Measurements from ENCODE around the gene FCMR.
A peak's percentile ranks its signal among the peaks of the same experiment; 100 is the strongest.

FCMR gene

GRCh38 chr1:206954459-206955342 is 33.0 kb upstream of the FCMR start:
- no peak overlapping the region for H3K27ac Mint-ChIP-seq
- no peaks in the 10 kb centered on the region for H3K9me3 Mint-ChIP-seq
- no peak overlapping the region for H3K4me3 Mint-ChIP-seq
- H3K36me3 Mint-ChIP-seq = no peaks in the 10 kb centered on the region
- H3K27me3 Mint-ChIP-seq = no peaks in the 10 kb centered on the region
- H3K4me1 Mint-ChIP-seq = no peaks in the 10 kb centered on the region

GRCh38 chr1:206953626-206954025 is 31.9 kb upstream of the FCMR start:
- Mint-ChIP-seq H3K4me3 (no peak overlapping the region), H3K9me3 (no peaks in the 10 kb centered on the region), H3K36me3 (no peaks in the 10 kb centered on the region), H3K27me3 (no peaks in the 10 kb centered on the region), H3K27ac (no peak overlapping the region), H3K4me1 (no peaks in the 10 kb centered on the region)

GRCh38 chr1:206953126-206953525 is 31.4 kb upstream of the FCMR start:
- H3K27ac Mint-ChIP-seq = no peak overlapping the region
- H3K36me3 Mint-ChIP-seq = no peaks in the 10 kb centered on the region
- no peaks in the 10 kb centered on the region for H3K4me1 Mint-ChIP-seq
- no peaks in the 10 kb centered on the region for H3K27me3 Mint-ChIP-seq
- no peaks in the 10 kb centered on the region for H3K9me3 Mint-ChIP-seq
- no peak overlapping the region for H3K4me3 Mint-ChIP-seq

- Mint-ChIP-seq H3K4me3 (no peak overlapping the region), H3K9me3 (no peaks in the 10 kb centered on the region), H3K27ac (no peak overlapping the region), H3K36me3 (no peaks in the 10 kb centered on the region), H3K4me1 (no peaks in the 10 kb centered on the region), H3K27me3 (no peaks in the 10 kb centered on the region)
Measured at GRCh38 chr1:206952171-206952570, 30.4 kb upstream of the FCMR start.

- no peaks in the 10 kb centered on the region for H3K27me3 Mint-ChIP-seq
- H3K4me1 Mint-ChIP-seq = no peaks in the 10 kb centered on the region
- H3K36me3 Mint-ChIP-seq = no peaks in the 10 kb centered on the region
- H3K9me3 Mint-ChIP-seq = no peaks in the 10 kb centered on the region
- no peak overlapping the region for H3K4me3 Mint-ChIP-seq
- H3K27ac Mint-ChIP-seq = no peak overlapping the region
Measured at GRCh38 chr1:206951318-206952100, 29.8 kb upstream of the FCMR start.

GRCh38 chr1:206949641-206950040 is 27.9 kb upstream of the FCMR start:
- no peak overlapping the region for H3K27ac Mint-ChIP-seq
- no peaks in the 10 kb centered on the region for H3K27me3 Mint-ChIP-seq
- no peak overlapping the region for H3K4me3 Mint-ChIP-seq
- no peaks in the 10 kb centered on the region for H3K4me1 Mint-ChIP-seq
- H3K36me3 Mint-ChIP-seq = no peaks in the 10 kb centered on the region
- H3K9me3 Mint-ChIP-seq = no peaks in the 10 kb centered on the region

GRCh38 chr1:206949208-206949607 is 27.5 kb upstream of the FCMR start:
- Mint-ChIP-seq H3K27me3 (no peaks in the 10 kb centered on the region), H3K4me1 (no peaks in the 10 kb centered on the region), H3K27ac (no peak overlapping the region)

GRCh38 chr1:206947255-206947654 is 25.5 kb upstream of the FCMR start:
- Mint-ChIP-seq H3K27ac (no peak overlapping the region), H3K9me3 (no peaks in the 10 kb centered on the region), H3K4me3 (no peak overlapping the region), H3K4me1 (no peaks in the 10 kb centered on the region), H3K36me3 (no peaks in the 10 kb centered on the region), H3K27me3 (peaks cover 4% of the 10 kb centered on the region)

More at GRCh38 chr1:206949208-206949607, 27.5 kb upstream of the FCMR start:
- Mint-ChIP-seq H3K9me3 (no peaks in the 10 kb centered on the region), H3K36me3 (no peaks in the 10 kb centered on the region), H3K4me3 (no peak overlapping the region)

GRCh38 chr1:206946261-206946660 is 24.5 kb upstream of the FCMR start, which contains the start of gene PIGR:
TSS of gene PIGR (minus strand) at chr1:206946466. CDS start at chr1:206940531, 5,935 bp downstream.
- Mint-ChIP-seq H3K27ac (peak within 1 kb of the TSS; percentile 65), H3K9me3 (no peaks in the 10 kb centered on the region), H3K4me1 (no peaks in the 10 kb centered on the region), H3K4me3 (no peak within 1 kb of the TSS), H3K36me3 (no peaks in the 10 kb centered on the region), H3K27me3 (peaks cover 4% of the 10 kb centered on the region)

- H3K4me1 Mint-ChIP-seq = no peaks in the 10 kb centered on the region
- H3K36me3 Mint-ChIP-seq = no peaks in the 10 kb centered on the region
- H3K27ac Mint-ChIP-seq = no peak overlapping the region
- no peak overlapping the region for H3K4me3 Mint-ChIP-seq
- H3K27me3 Mint-ChIP-seq = peaks cover 4% of the 10 kb centered on the region
- H3K9me3 Mint-ChIP-seq = no peaks in the 10 kb centered on the region
Measured at GRCh38 chr1:206945779-206946178, 24.0 kb upstream of the FCMR start.

GRCh38 chr1:206944703-206945102 is 23.0 kb upstream of the FCMR start:
- H3K36me3 Mint-ChIP-seq = no peaks in the 10 kb centered on the region
- no peaks in the 10 kb centered on the region for H3K4me1 Mint-ChIP-seq
- H3K4me3 Mint-ChIP-seq = no peak overlapping the region
- no peaks in the 10 kb centered on the region for H3K9me3 Mint-ChIP-seq
- no peak overlapping the region for H3K27ac Mint-ChIP-seq
- H3K27me3 Mint-ChIP-seq = peaks cover 4% of the 10 kb centered on the region

- H3K36me3 Mint-ChIP-seq = no peaks in the 10 kb centered on the region
- H3K27ac Mint-ChIP-seq = no peak overlapping the region
- H3K4me1 Mint-ChIP-seq = no peaks in the 10 kb centered on the region
- no peak overlapping the region for H3K4me3 Mint-ChIP-seq
- H3K9me3 Mint-ChIP-seq = no peaks in the 10 kb centered on the region
- peaks cover 4% of the 10 kb centered on the region for H3K27me3 Mint-ChIP-seq
Measured at GRCh38 chr1:206941766-206942418, 20.2 kb upstream of the FCMR start.

GRCh38 chr1:206940588-206940936 is 18.8 kb upstream of the FCMR start:
- Mint-ChIP-seq H3K4me1 (no peaks in the 10 kb centered on the region), H3K9me3 (no peaks in the 10 kb centered on the region), H3K36me3 (no peaks in the 10 kb centered on the region), H3K27me3 (peaks cover 4% of the 10 kb centered on the region), H3K4me3 (no peak overlapping the region), H3K27ac (no peak overlapping the region)

GRCh38 chr1:206939841-206940587 is 18.3 kb upstream of the FCMR start:
- Mint-ChIP-seq H3K4me1 (no peaks in the 10 kb centered on the region), H3K27me3 (peaks cover 4% of the 10 kb centered on the region), H3K27ac (no peak overlapping the region), H3K4me3 (no peak overlapping the region), H3K36me3 (no peaks in the 10 kb centered on the region), H3K9me3 (no peaks in the 10 kb centered on the region)

- Mint-ChIP-seq H3K9me3 (no peaks in the 10 kb centered on the region), H3K4me1 (no peaks in the 10 kb centered on the region), H3K27me3 (peaks cover 4% of the 10 kb centered on the region), H3K27ac (no peak overlapping the region), H3K36me3 (no peaks in the 10 kb centered on the region), H3K4me3 (no peak overlapping the region)
Measured at GRCh38 chr1:206939131-206939530, 17.4 kb upstream of the FCMR start.
